Duodenal mucosa (tissue), 2 donors: ENCODE results near the gene CHP2.

Experiments used
- H3K27ac ChIP-seq: one replicate; pipeline ENCODE4 v1.7.0; 2013; ENCODE audit warnings: low read depth, low read length
- H3K27me3 ChIP-seq, 2 donors: one replicate each; pipeline ENCODE4 v1.7.0; 2013; ENCODE audit warnings: low read length in 2 of 2, control low read depth in 1 of 2; ENCODE audit not compliant: insufficient read depth in 2 of 2, control insufficient read depth in 1 of 2
- H3K36me3 ChIP-seq, 2 donors: one replicate each; pipeline ENCODE4 v1.7.0; 2013; ENCODE audit warnings: low read length in 2 of 2, control low read depth in 1 of 2; ENCODE audit not compliant: insufficient read depth in 2 of 2, control insufficient read depth in 1 of 2
- H3K4me1 ChIP-seq, 2 donors: one replicate each; pipeline ENCODE4 v1.7.0; 2013; ENCODE audit warnings: low read length in 2 of 2, control low read depth in 1 of 2; ENCODE audit not compliant: insufficient read depth in 2 of 2, control insufficient read depth in 1 of 2
- H3K4me3 ChIP-seq, 2 donors: one replicate each; pipeline ENCODE4 v1.7.0; 2013; ENCODE audit warnings: low read length in 2 of 2, low read depth in 1 of 2
- H3K9ac ChIP-seq, 2 donors: one replicate each; pipeline ENCODE4 v1.7.0; 2013; ENCODE audit warnings: low read length in 2 of 2, low read depth in 1 of 2
- H3K9me3 ChIP-seq, 2 donors: one replicate each; pipeline ENCODE4 v1.7.0; 2013; ENCODE audit warnings: low read length in 2 of 2, control low read depth in 1 of 2; ENCODE audit not compliant: control insufficient read depth in 1 of 2

Gene CHP2

DNA sequence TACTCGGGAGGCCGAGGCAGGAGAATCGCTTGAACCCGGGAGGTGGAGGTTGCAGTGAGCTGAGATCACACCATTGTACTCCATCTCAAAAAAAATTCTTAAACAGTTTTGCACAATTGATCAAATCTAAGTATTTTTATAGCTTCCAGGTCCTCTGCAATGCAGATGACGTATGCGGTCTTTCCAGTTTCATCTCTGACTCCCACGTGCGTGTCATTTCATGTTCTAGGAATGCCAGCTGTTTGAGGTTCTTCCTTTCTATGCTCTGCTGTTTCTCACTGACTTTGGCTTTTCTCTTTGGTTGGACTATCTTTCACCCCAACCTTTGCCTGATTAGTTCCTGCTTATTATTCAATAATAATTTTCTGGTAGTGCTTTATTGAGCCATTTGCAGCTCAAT is 16.2 kb downstream of the CHP2 start:
- no peak overlapping the region for H3K4me3 ChIP-seq
- no peak overlapping the region for H3K9ac ChIP-seq
- no peak overlapping the region for H3K27ac ChIP-seq
- H3K9me3 ChIP-seq: peaks cover 0 to 2% of the 10 kb centered on the region in 2 donors
- peaks cover 0 to 5% of the 10 kb centered on the region in 2 donors for H3K4me1 ChIP-seq
- no peaks in the 10 kb centered on the region for H3K36me3 ChIP-seq
- no peaks in the 10 kb centered on the region for H3K27me3 ChIP-seq

DNA sequence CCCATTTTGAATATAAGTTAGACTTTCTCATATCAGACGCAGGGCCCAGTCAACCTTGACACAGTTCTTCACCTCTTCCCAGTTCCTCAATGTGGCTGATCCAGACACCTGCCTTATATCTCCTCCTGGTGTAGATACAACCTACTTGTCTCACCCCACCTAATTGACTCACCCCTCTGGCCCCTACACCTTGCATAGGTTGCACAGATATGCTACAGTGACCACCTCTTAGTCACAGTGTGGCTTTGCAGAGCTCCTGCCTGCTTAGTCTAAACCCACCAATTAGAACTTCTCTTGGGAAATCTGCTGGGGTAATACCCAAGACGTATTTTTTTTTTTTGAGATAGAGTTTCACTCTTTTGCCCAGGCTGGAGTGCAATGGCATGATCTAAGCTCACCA is 16.8 kb downstream of the CHP2 start:
- Histone ChIP-seq H3K27me3 (no peaks in the 10 kb centered on the region), H3K4me3 (no peak overlapping the region), H3K36me3 (no peaks in the 10 kb centered on the region), H3K9ac (no peak overlapping the region), H3K9me3 (no peaks in the 10 kb centered on the region), H3K4me1 (peaks cover 0 to 5% of the 10 kb centered on the region in 2 donors), H3K27ac (no peak overlapping the region)

DNA sequence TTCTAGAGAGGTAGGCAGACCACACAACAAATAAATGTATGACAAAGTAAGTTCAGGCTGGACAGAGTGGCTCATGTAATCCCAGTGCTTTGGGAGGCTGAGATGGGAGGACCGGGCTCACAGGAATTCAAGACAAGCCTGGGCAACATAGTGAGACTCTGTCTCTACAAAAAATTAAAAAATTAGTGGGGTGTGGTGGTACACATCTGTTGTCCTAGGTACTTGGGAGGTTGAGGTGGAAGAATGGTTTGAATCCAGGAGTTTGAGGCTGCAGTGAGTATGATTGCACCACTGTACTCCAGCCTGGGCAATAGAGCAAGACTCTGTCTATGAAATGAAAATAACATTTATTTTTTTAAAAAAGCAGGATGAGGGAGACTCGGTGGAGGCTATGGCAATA is 18.5 kb downstream of the CHP2 start:
- Histone ChIP-seq H3K9ac (no peak overlapping the region), H3K9me3 (no peaks in the 10 kb centered on the region), H3K27me3 (no peaks in the 10 kb centered on the region), H3K36me3 (no peaks in the 10 kb centered on the region), H3K4me3 (no peak overlapping the region), H3K27ac (no peak overlapping the region), H3K4me1 (peaks cover 0 to 5% of the 10 kb centered on the region in 2 donors)

DNA sequence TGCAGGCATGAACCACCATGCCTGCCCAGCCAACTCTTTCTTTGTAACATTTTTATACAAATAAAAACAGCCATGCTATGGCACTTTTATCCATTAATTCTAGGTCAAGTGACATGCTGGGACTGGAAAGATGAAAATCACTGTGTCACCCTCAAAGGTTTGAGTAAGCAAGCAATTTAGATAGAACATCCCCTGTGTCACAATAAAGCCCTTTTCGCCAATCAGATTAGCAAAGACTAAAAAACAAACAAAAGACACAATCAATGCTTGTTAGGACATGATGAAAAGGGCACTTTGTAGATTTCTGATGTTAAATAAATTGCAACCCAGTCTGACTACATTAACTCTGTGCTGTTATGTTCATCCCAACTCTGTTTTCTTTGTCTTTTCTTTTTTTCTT is 26.4 kb downstream of the CHP2 start:
- no peaks in the 10 kb centered on the region for H3K27me3 ChIP-seq

DNA sequence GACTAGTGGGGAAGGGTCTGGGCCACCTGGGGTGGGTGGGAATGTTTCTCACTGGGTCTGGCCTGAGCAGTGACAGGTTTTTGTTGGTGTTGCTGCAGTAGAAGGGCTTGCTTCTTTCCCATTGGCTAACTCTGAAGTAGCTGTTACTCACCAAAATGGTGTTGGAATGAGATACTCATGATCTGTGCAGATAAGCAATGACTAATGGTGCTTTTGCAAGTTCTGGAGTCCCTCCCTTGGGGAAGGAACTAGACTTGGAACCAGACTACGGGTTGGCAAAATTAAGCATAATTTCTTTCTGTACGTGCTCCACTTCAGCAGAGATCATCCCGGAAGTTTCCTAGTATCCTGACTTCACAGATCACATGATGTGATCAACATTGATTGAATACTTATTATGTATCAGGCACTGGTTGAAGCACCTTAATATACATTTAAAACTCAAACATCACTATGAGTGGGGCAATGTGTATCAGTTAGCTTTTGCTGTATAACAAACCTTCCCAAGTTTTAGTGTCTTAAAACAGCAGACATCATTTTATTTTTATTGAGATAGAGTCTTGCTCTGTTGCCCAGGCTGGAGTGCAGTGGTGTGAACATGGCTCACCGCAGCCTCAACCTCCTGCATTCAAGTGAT is 30.1 kb downstream of the CHP2 start:
- Histone ChIP-seq H3K9ac (no peak overlapping the region), H3K27me3 (no peaks in the 10 kb centered on the region), H3K36me3 (no peaks in the 10 kb centered on the region), H3K4me1 (peaks cover 0 to 7% of the 10 kb centered on the region in 2 donors), H3K4me3 (no peak overlapping the region), H3K27ac (no peak overlapping the region), H3K9me3 (no peaks in the 10 kb centered on the region)

More for the DNA sequence above, 26.4 kb downstream of the CHP2 start:
- no peak overlapping the region for H3K4me3 ChIP-seq
- no peaks in the 10 kb centered on the region for H3K9me3 ChIP-seq
- peaks cover 0 to 7% of the 10 kb centered on the region in 2 donors for H3K4me1 ChIP-seq
- H3K27ac ChIP-seq: no peak overlapping the region
- no peaks in the 10 kb centered on the region for H3K36me3 ChIP-seq
- H3K9ac ChIP-seq: no peak overlapping the region

DNA sequence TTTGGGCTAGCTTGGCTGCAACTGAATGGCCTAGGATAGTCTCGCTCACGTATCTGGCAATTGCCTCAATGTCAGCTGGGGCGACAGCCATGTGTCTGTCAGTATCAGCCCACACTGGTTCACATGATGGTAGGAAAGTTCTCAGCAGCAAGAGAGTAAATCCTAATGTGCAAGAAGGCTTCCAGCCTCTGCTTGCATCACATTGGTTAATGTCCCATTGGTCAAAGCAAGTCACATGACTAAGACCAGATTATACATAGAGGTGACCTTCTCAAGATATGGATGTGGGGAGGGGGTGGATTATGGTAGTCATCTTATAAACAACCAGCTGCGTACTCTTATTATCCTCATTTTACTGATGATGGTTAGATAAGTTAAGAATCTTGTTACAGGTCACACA is 31.0 kb downstream of the CHP2 start:
- Histone ChIP-seq H3K27me3 (no peaks in the 10 kb centered on the region), H3K9ac (no peak overlapping the region), H3K27ac (no peak overlapping the region), H3K9me3 (no peaks in the 10 kb centered on the region), H3K4me1 (peaks cover 0 to 2% of the 10 kb centered on the region in 2 donors), H3K4me3 (no peak overlapping the region), H3K36me3 (no peaks in the 10 kb centered on the region)

DNA sequence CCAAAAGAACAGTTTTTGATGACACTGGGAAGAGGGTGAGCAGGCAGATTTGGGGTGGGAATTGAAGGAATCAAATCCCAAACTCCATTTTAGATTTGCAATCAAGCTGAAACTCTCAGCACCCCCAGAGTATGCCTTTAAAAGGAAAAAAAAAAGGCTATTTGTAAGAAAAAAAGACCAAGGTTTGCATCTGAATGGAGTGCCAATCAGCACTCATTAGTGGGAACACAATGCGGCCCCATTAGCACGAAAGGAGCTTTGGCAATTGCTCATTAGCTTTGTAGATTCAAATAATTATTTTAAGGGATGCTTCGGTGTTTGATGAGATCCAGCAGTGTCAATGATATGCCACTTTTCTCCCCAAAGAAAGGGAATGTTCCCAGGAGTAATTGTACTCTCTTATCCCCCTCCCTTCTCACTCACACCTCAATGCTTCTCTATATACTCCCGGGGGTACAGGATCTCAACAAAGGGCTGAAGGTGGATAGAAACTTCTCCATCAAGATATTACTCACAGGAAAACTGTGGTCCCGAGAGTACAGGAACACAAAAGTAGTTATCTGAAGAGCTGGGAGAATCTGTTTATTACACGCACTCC is 32.2 kb downstream of the CHP2 start:
- Histone ChIP-seq H3K9ac (no peak overlapping the region), H3K4me1 (peaks cover 0 to 3% of the 10 kb centered on the region in 2 donors), H3K4me3 (no peak overlapping the region), H3K27ac (no peak overlapping the region), H3K36me3 (no peaks in the 10 kb centered on the region), H3K27me3 (no peaks in the 10 kb centered on the region), H3K9me3 (no peaks in the 10 kb centered on the region)

DNA sequence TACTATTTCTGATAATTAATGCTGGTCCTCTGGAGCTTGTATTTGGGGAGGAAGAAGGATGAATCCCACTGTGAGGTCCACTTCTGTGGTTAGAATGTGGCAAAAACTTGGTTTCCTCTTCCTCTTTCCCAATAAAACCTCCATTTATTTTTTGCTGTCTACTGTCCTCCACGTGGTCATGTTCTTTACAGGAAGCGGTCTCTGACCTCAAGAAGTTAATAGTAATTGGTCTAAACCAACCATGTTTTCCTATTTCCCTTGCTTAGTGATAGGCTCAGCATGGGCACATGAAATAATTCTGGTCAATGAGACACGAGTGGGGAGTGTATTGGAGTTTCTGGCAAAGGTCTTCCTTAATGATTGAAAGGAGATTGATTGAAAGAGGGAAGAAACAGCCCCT is 33.9 kb downstream of the CHP2 start:
- no peak overlapping the region for H3K4me3 ChIP-seq
- no peaks in the 10 kb centered on the region for H3K36me3 ChIP-seq

GRCh38 chr16:23795378-23795777 is 40.6 kb downstream of the CHP2 start:
- Histone ChIP-seq H3K4me3 (no peak overlapping the region), H3K36me3 (no peaks in the 10 kb centered on the region), H3K27ac (peak overlapping the region; percentile 45), H3K4me1 (peaks cover 27 to 28% of the 10 kb centered on the region in 2 donors), H3K9ac (no peak overlapping the region), H3K27me3 (no peaks in the 10 kb centered on the region), H3K9me3 (no peaks in the 10 kb centered on the region)

More for the DNA sequence above, 33.9 kb downstream of the CHP2 start:
- no peaks in the 10 kb centered on the region for H3K9me3 ChIP-seq
- no peak overlapping the region for H3K27ac ChIP-seq
- H3K9ac ChIP-seq: no peak overlapping the region
- peaks cover 2 to 7% of the 10 kb centered on the region in 2 donors for H3K4me1 ChIP-seq
- H3K27me3 ChIP-seq: no peaks in the 10 kb centered on the region

GRCh38 chr16:23796941-23797340 is 42.1 kb downstream of the CHP2 start:
- Histone ChIP-seq H3K9me3 (no peaks in the 10 kb centered on the region), H3K27ac (no peak overlapping the region), H3K9ac (no peak overlapping the region), H3K27me3 (no peaks in the 10 kb centered on the region), H3K36me3 (no peaks in the 10 kb centered on the region), H3K4me1 (peaks cover 30 to 36% of the 10 kb centered on the region in 2 donors), H3K4me3 (no peak overlapping the region)
